CD4-positive, alpha-beta T cell (primary cell): Measurements from ENCODE around the gene HADHB. TPM values are rescaled to one million over a fixed set of nuclear protein-coding genes. Genes with fewer than 3 reads are reported as not detected.

Experiments
- ATAC-seq: fragments of 200-7000 bp; cut with Tn5 transposase; one replicate; pipeline ENCODE4 v1.10.0; 2022; ENCODE audit warnings: mild to moderate bottlenecking; ENCODE audit not compliant: poor library complexity
- CTCF ChIA-PET: fragments of 350-600 bp; sonication (Branson Sonifier 250); formaldehyde crosslinking; loops from one replicate; lab custom pipeline; 2021; ENCODE audit warnings: antibody characterized with exemption, inconsistent platforms; lab: Charles Lee
- POLR2A ChIA-PET: fragments of 350-600 bp; sonication (Branson Sonifier 250); formaldehyde crosslinking; loops from one replicate; lab custom pipeline; 2021; ENCODE audit warnings: antibody characterized with exemption, inconsistent platforms; lab: Charles Lee
- DNase-seq, 14 experiments: peaks; one replicate each; pipeline ENCODE4 v3.0.0-alpha.2; 2013 to 2020; ENCODE audit warnings: mixed read lengths in 2 of 14
- H3K27ac ChIP-seq, 2 donors: one replicate each; pipeline versions ENCODE4 v1.5.1 to v1.7.0; 2013; ENCODE audit warnings: low read length in 2 of 2, low read depth in 1 of 2, mild to moderate bottlenecking in 1 of 2
- H3K27me3 ChIP-seq, 2 experiments: 1 replicate in 1 of 2; 2 replicates in 1 of 2; pipeline versions ENCODE4 v1.6.1 to v1.7.0; 2013; ENCODE audit warnings: low read length in 2 of 2, control low read depth in 1 of 2, mild to moderate bottlenecking in 1 of 2, moderate library complexity in 1 of 2; ENCODE audit not compliant: insufficient read depth in 2 of 2, control insufficient read depth in 1 of 2
- H3K36me3 ChIP-seq: one replicate; pipeline ENCODE4 v1.6.1; 2013; ENCODE audit warnings: low read length, control low read depth; ENCODE audit not compliant: insufficient read depth
- H3K4me1 ChIP-seq: one replicate; pipeline ENCODE4 v1.6.1; 2013; ENCODE audit warnings: low read length, control low read depth; ENCODE audit not compliant: insufficient read depth
- H3K4me3 ChIP-seq: one replicate; pipeline ENCODE4 v1.5.1; 2013; ENCODE audit warnings: mild to moderate bottlenecking, low read length, moderate library complexity
- H3K9me3 ChIP-seq, 2 experiments: 1 replicate in 1 of 2; 2 replicates in 1 of 2; pipeline versions ENCODE4 v1.6.1 to v1.7.0; 2013; ENCODE audit warnings: low read length in 2 of 2, mild to moderate bottlenecking in 2 of 2, control low read depth in 1 of 2, moderate library complexity in 1 of 2; ENCODE audit not compliant: control insufficient read depth in 1 of 2, insufficient read depth in 1 of 2
- H3K27ac Mint-ChIP-seq: one replicate; pipeline ENCODE4 v1.8.0; 2020; ENCODE audit warnings: mixed read lengths
- H3K27me3 Mint-ChIP-seq: one replicate; pipeline ENCODE4 v1.8.0; 2021; ENCODE audit warnings: mixed read lengths
- H3K36me3 Mint-ChIP-seq: one replicate; pipeline ENCODE4 v1.8.0; 2021; ENCODE audit warnings: low read depth, mixed read lengths
- H3K4me1 Mint-ChIP-seq: one replicate; pipeline ENCODE4 v1.8.0; 2021; ENCODE audit warnings: low read depth, mixed read lengths
- H3K4me3 Mint-ChIP-seq: one replicate; pipeline ENCODE4 v1.8.0; 2020; ENCODE audit warnings: mild to moderate bottlenecking, mixed read lengths
- H3K9me3 Mint-ChIP-seq: one replicate; pipeline ENCODE4 v1.8.0; 2020; ENCODE audit warnings: mixed read lengths
- intact Hi-C, 2 experiments: fragments of 100-400 bp; cut with DNase I in 1 of 2; cut with micrococcal nuclease in 1 of 2; formaldehyde crosslinking; loops; one replicate each; pipeline versions ENCODE4 v1.15.1 to v1.9.0; 2023 to 2025; cut with DNase I, micrococcal nuclease
- total RNA-seq, 174 experiments: library from RNA in 2 of 174; stranded (reverse) in 2 of 174; gene quantifications; one replicate each; pipeline ENCODE4 v1.2.3 and lab custom pipeline; 2021 to 2026
- TF ChIP-seq, protein P1 (sequence below): fragments of 200-600 bp; IDR thresholded peaks from one replicate; pipeline ENCODE4 v1.8.0; 2022; ENCODE audit warnings: antibody characterized with exemption, mild to moderate bottlenecking

HADHB gene
- total RNA-seq, 2 experiments from 2014 or later, result 25.2 to 30.3 TPM

GRCh38 chr2:26305540-26305939 lies 60.8 kb downstream of the HADHB start:
- no peak overlapping the region for H3K4me3 Mint-ChIP-seq
- H3K27ac ChIP-seq, result no peak overlapping the region

DNA sequence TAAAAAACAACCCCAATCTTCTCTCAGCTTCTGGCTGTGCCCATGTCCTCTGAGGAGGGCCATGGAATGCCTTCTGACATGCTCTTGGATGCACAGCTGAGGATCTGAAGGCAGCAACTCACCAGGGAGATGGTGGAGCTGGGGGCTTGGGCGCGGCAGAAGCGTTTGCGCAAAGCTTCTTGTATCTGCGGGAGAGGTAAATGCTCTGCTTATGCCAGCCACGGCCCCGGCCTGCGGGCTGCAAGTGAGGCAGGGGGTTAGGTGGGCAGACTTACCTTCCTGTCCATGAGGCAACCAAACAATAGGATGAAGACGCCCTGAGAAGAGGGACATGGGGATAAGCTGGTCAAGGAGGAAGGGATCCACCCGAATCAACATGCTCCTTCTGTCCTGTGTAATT lies 65.2 kb downstream of the HADHB start:
- TF ChIP-seq, protein P1, sequence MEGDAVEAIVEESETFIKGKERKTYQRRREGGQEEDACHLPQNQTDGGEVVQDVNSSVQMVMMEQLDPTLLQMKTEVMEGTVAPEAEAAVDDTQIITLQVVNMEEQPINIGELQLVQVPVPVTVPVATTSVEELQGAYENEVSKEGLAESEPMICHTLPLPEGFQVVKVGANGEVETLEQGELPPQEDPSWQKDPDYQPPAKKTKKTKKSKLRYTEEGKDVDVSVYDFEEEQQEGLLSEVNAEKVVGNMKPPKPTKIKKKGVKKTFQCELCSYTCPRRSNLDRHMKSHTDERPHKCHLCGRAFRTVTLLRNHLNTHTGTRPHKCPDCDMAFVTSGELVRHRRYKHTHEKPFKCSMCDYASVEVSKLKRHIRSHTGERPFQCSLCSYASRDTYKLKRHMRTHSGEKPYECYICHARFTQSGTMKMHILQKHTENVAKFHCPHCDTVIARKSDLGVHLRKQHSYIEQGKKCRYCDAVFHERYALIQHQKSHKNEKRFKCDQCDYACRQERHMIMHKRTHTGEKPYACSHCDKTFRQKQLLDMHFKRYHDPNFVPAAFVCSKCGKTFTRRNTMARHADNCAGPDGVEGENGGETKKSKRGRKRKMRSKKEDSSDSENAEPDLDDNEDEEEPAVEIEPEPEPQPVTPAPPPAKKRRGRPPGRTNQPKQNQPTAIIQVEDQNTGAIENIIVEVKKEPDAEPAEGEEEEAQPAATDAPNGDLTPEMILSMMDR, result no peak
- POLR2A ChIA-PET, result interaction anchor here (1.2 kb wide), 1 partner anchor 66 kb away, joined by 3 read pairs; no protein-coding TSS in a partner anchor

More at GRCh38 chr2:26305540-26305939, 60.8 kb downstream of the HADHB start:
- intact Hi-C loops, result no loop called here
- ATAC-seq (no peak), DNase-seq (no peak)
- H3K36me3 ChIP-seq, result no peaks in the 10 kb centered on the region
- no peak overlapping the region for H3K27ac Mint-ChIP-seq
- H3K27me3 Mint-ChIP-seq, result no peaks in the 10 kb centered on the region
- TF ChIP-seq, protein P1, result no peak
- H3K36me3 Mint-ChIP-seq, result peaks cover 17% of the 10 kb centered on the region
- no peaks in the 10 kb centered on the region for H3K4me1 Mint-ChIP-seq
- no peak overlapping the region for H3K4me3 ChIP-seq
- H3K9me3 ChIP-seq, result no peaks in the 10 kb centered on the region
- H3K9me3 Mint-ChIP-seq, result no peaks in the 10 kb centered on the region
- ChIA-PET CTCF (no interaction called here), POLR2A (no interaction called here)
- H3K27me3 ChIP-seq, result no peaks in the 10 kb centered on the region
- H3K4me1 ChIP-seq, result peaks cover 4% of the 10 kb centered on the region

DNA sequence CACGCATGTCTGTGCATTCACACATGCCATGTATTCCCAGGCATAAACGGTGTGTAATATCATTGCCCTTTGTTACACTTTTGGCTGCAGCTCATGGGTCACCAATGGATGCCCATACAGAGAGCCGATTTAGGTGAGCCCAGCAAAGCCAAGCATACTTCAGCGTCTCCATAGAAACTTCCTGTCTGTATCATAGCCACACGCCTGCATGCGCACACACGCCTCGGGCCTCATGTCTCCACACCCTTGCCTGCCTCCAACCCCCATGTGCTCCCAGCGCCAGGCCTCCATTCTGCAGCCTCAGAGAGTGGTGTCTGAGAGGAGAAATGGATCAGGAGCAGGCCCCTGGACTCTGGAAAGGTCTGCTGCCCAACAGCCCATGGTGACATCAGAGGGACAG lies 67.7 kb downstream of the HADHB start:
- ATAC-seq (no peak), DNase-seq (no peak)
- CTCF ChIA-PET, result no interaction called here
- H3K4me1 Mint-ChIP-seq, result no peaks in the 10 kb centered on the region
- no peaks in the 10 kb centered on the region for H3K27me3 ChIP-seq
- peaks cover 9% of the 10 kb centered on the region for H3K36me3 Mint-ChIP-seq
- intact Hi-C loops, result no loop called here
- H3K4me3 ChIP-seq, result no peak overlapping the region
- H3K27ac ChIP-seq, result no peak overlapping the region
- no peaks in the 10 kb centered on the region for H3K9me3 Mint-ChIP-seq
- H3K4me1 ChIP-seq, result no peaks in the 10 kb centered on the region
- H3K9me3 ChIP-seq, result no peaks in the 10 kb centered on the region
- no peaks in the 10 kb centered on the region for H3K36me3 ChIP-seq
- H3K4me3 Mint-ChIP-seq, result no peak overlapping the region
- no peak overlapping the region for H3K27ac Mint-ChIP-seq
- POLR2A ChIA-PET, result no interaction called here
- TF ChIP-seq, protein P1, result no peak
- no peaks in the 10 kb centered on the region for H3K27me3 Mint-ChIP-seq

More for the DNA sequence above, 65.2 kb downstream of the HADHB start:
- Mint-ChIP-seq H3K27me3 (no peaks in the 10 kb centered on the region), H3K27ac (no peak overlapping the region), H3K4me1 (no peaks in the 10 kb centered on the region), H3K36me3 (peaks cover 9% of the 10 kb centered on the region), H3K9me3 (no peaks in the 10 kb centered on the region), H3K4me3 (no peak overlapping the region)
- no peak for DNase-seq
- Histone ChIP-seq H3K36me3 (no peaks in the 10 kb centered on the region), H3K9me3 (no peaks in the 10 kb centered on the region), H3K4me1 (no peaks in the 10 kb centered on the region), H3K27ac (no peak overlapping the region), H3K4me3 (no peak overlapping the region), H3K27me3 (no peaks in the 10 kb centered on the region)
- ATAC-seq, result no peak
- intact Hi-C loops, result no loop called here
- CTCF ChIA-PET, result interaction anchor here (1.0 kb wide), 1 partner anchor 13 kb away, joined by 3 read pairs; no protein-coding TSS in a partner anchor
